GM12875 (cell line): ENCODE results near the gene HYAL4.
A peak's percentile ranks its signal among the peaks of the same experiment; 100 is the strongest.

Experiments
- H3K4me3 ChIP-seq: one replicate; pipeline ENCODE4 v1.5.1; 2011; ENCODE audit warnings: low read depth, low read length, control low read depth
- TF ChIP-seq, protein P1 (sequence below): IDR thresholded peaks from 2 replicates; pipeline ENCODE4 v1.5.1; 2011; ENCODE audit warnings: low read depth, mild to moderate bottlenecking, control low read depth, inconsistent platforms, low read length, moderate library complexity, borderline replicate concordance; ENCODE audit not compliant: insufficient read depth

HYAL4 gene

GRCh38 chr7:123864436-123864835, 19.5 kb downstream of the HYAL4 start:
- H3K4me3 ChIP-seq: no peak overlapping the region
- TF ChIP-seq, protein P1, sequence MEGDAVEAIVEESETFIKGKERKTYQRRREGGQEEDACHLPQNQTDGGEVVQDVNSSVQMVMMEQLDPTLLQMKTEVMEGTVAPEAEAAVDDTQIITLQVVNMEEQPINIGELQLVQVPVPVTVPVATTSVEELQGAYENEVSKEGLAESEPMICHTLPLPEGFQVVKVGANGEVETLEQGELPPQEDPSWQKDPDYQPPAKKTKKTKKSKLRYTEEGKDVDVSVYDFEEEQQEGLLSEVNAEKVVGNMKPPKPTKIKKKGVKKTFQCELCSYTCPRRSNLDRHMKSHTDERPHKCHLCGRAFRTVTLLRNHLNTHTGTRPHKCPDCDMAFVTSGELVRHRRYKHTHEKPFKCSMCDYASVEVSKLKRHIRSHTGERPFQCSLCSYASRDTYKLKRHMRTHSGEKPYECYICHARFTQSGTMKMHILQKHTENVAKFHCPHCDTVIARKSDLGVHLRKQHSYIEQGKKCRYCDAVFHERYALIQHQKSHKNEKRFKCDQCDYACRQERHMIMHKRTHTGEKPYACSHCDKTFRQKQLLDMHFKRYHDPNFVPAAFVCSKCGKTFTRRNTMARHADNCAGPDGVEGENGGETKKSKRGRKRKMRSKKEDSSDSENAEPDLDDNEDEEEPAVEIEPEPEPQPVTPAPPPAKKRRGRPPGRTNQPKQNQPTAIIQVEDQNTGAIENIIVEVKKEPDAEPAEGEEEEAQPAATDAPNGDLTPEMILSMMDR: no peak

- H3K4me3 ChIP-seq: no peak overlapping the region
- TF ChIP-seq, protein P1: no peak
Measured at GRCh38 chr7:123864966-123865365, 20.0 kb downstream of the HYAL4 start.

GRCh38 chr7:123865517-123866117, 20.6 kb downstream of the HYAL4 start:
- H3K4me3 ChIP-seq: no peak overlapping the region
- TF ChIP-seq, protein P1: peak; percentile 45; the same call in 1 of the 2 replicates

- TF ChIP-seq, protein P1: no peak
- H3K4me3 ChIP-seq: no peak overlapping the region
Measured at GRCh38 chr7:123867225-123867624, 22.3 kb downstream of the HYAL4 start.

GRCh38 chr7:123871998-123872867, 27.3 kb downstream of the HYAL4 start:
- no peak overlapping the region for H3K4me3 ChIP-seq
- TF ChIP-seq, protein P1: peak; percentile 58

GRCh38 chr7:123872908-123873307, 27.9 kb downstream of the HYAL4 start:
- TF ChIP-seq, protein P1: no peak
- H3K4me3 ChIP-seq: no peak overlapping the region
